Liver (tissue), 9 donors: ENCODE data around the gene FOXK2. TPM values are rescaled to one million over a fixed set of nuclear protein-coding genes. Genes with fewer than 3 reads are reported as not detected.

Experiments used
- DNase-seq: peaks from one replicate; pipeline ENCODE4 v3.0.0-alpha.2; 2017; ENCODE audit warnings: low spot score
- H3K27ac ChIP-seq, 2 donors: one replicate each; pipeline ENCODE4 v1.7.0; 2013; ENCODE audit warnings: inconsistent platforms in 2 of 2, low read length in 2 of 2, control low read depth in 1 of 2, low read depth in 1 of 2, mild to moderate bottlenecking in 1 of 2
- H3K27me3 ChIP-seq, 4 donors: one replicate each; pipeline versions ENCODE4 v1.6.1 to v1.7.0; 2013; ENCODE audit warnings: low read length in 3 of 4, inconsistent platforms in 1 of 4, mild to moderate bottlenecking in 1 of 4, moderate library complexity in 1 of 4; ENCODE audit not compliant: control insufficient read depth in 4 of 4, insufficient read depth in 4 of 4
- H3K36me3 ChIP-seq, 4 donors: one replicate each; pipeline versions ENCODE4 v1.6.1 to v1.7.0; 2013; ENCODE audit warnings: low read length in 3 of 4, mild to moderate bottlenecking in 3 of 4, low read depth in 1 of 4, moderate library complexity in 1 of 4; ENCODE audit not compliant: control insufficient read depth in 4 of 4, insufficient read depth in 3 of 4
- H3K4me1 ChIP-seq, 4 donors: one replicate each; pipeline versions ENCODE4 v1.6.1 to v1.7.0; 2013; ENCODE audit warnings: low read length in 3 of 4, mild to moderate bottlenecking in 3 of 4, moderate library complexity in 1 of 4; ENCODE audit not compliant: control insufficient read depth in 4 of 4, insufficient read depth in 4 of 4
- H3K4me3 ChIP-seq, 3 donors: one replicate each; pipeline versions ENCODE4 v1.6.1 to v1.7.0; 2013; ENCODE audit warnings: low read length in 3 of 3, control low read depth in 1 of 3, low read depth in 1 of 3, mild to moderate bottlenecking in 1 of 3
- H3K9ac ChIP-seq, 2 donors: one replicate each; pipeline ENCODE4 v1.7.0; 2013; ENCODE audit warnings: low read length in 2 of 2, mild to moderate bottlenecking in 2 of 2, moderate library complexity in 2 of 2, control low read depth in 1 of 2, low read depth in 1 of 2
- H3K9me3 ChIP-seq, 4 donors: one replicate each; pipeline versions ENCODE4 v1.6.1 to v1.7.0; 2013; ENCODE audit warnings: low read length in 3 of 4; ENCODE audit not compliant: control insufficient read depth in 4 of 4
- EGR1 ChIP-seq, 2 donors: IDR thresholded peaks; 2 replicates each; pipeline ENCODE4 v1.6.1; 2016 to 2018; ENCODE audit warnings: antibody characterized with exemption in 2 of 2, low read depth in 2 of 2
- FOXA1 ChIP-seq: IDR thresholded peaks from 2 replicates; pipeline ENCODE4 v1.6.1; 2016; ENCODE audit warnings: antibody characterized with exemption
- HNF4G ChIP-seq: IDR thresholded peaks from 2 replicates; pipeline ENCODE4 v1.6.1; 2016; ENCODE audit warnings: antibody characterized with exemption
- NR2F2 ChIP-seq: IDR thresholded peaks from 2 replicates; pipeline ENCODE4 v1.6.1; 2016; ENCODE audit warnings: antibody characterized with exemption
- SP1 ChIP-seq: IDR thresholded peaks from 2 replicates; pipeline ENCODE4 v1.6.1; 2018; ENCODE audit warnings: antibody characterized with exemption, mild to moderate bottlenecking
- YY1 ChIP-seq: IDR thresholded peaks from 2 replicates; pipeline ENCODE4 v1.6.1; 2016; ENCODE audit warnings: antibody characterized with exemption, mild to moderate bottlenecking
- WGBS: extraction: QIAGEN DNeasy Blood & Tissue Kit; methylation state at CpG from one replicate; pipeline ENCODE4 v1.1.7; 2013; 5-methylcytosine and 5-hydroxymethylcytosine counted together
- polyA plus RNA-seq, 2 donors: library from polyadenylated mRNA; stranded (reverse) in 1 of 2; unstranded in 1 of 2; fragments of 200-250 nt in 1 of 2; fragments of >200 nt in 1 of 2; fragmentation: Nextera tagmentation in 1 of 2; extraction: Ambion mirVana in 1 of 2; gene quantifications; one replicate each; pipeline versions ENCODE4 v1.2.1 to v1.2.3, GENCODE V29; 2013 to 2015
- total RNA-seq, 2 donors: library from RNA; depleted of rRNA; stranded (reverse); fragments of >200 nt; gene quantifications; one replicate each; pipeline ENCODE4 v1.2.3, GENCODE V29; 2014
- TF ChIP-seq, protein P1 (sequence below): fragments of 150-350 bp; IDR thresholded peaks from 2 replicates; pipeline ENCODE4 v1.5.1; 2017; ENCODE audit warnings: improper control_type of control experiment, low read depth, low read length; ENCODE audit not compliant: missing input control
- TF ChIP-seq, protein P2 (sequence below): IDR thresholded peaks from 2 replicates; pipeline ENCODE4 v1.6.1; 2016; ENCODE audit warnings: antibody characterized with exemption
- TF ChIP-seq, protein P3 (sequence below): IDR thresholded peaks from 2 replicates; pipeline ENCODE4 v1.6.1; 2016; ENCODE audit warnings: antibody characterized with exemption, mild to moderate bottlenecking
- donor health status: healthy.
- donor health status: healthy.
- donor health status: healthy.
- donor health status: healthy.
- donor health status: healthy.

The FOXK2 gene
- total and polyA plus RNA-seq, 4 donors: 3.1 to 16.2 (median 10.8) TPM

DNA sequence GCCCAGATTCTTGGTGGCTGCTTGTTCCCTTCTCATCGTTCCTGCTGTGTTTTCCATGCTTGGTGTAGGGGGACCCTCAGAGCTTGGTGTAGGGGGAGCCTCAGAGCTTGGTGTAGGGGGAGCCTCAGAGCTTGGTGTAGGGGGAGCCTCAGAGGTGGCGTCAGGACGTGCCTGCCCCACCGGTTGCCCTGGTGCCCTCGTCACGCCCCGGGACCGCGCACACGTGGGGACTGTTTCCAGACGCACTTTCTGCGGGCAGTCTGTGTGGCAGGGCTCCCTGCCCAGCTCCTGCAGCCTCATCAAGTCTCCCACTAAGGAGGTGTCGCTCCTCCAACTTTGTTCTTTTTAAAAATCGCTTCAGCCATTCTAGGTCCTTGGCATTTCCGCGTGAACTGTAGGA is 76.8 kb downstream of the FOXK2 start:
- no peak for DNase-seq
- no peak for TF ChIP-seq EGR1 (IDR thresholded peaks at IDR 0.05; ENCODE audit: low read depth in 2 of 2)
- TF ChIP-seq, protein P1, sequence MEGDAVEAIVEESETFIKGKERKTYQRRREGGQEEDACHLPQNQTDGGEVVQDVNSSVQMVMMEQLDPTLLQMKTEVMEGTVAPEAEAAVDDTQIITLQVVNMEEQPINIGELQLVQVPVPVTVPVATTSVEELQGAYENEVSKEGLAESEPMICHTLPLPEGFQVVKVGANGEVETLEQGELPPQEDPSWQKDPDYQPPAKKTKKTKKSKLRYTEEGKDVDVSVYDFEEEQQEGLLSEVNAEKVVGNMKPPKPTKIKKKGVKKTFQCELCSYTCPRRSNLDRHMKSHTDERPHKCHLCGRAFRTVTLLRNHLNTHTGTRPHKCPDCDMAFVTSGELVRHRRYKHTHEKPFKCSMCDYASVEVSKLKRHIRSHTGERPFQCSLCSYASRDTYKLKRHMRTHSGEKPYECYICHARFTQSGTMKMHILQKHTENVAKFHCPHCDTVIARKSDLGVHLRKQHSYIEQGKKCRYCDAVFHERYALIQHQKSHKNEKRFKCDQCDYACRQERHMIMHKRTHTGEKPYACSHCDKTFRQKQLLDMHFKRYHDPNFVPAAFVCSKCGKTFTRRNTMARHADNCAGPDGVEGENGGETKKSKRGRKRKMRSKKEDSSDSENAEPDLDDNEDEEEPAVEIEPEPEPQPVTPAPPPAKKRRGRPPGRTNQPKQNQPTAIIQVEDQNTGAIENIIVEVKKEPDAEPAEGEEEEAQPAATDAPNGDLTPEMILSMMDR: no peak
- TF ChIP-seq FOXA1: no peak
- TF ChIP-seq, protein P2, sequence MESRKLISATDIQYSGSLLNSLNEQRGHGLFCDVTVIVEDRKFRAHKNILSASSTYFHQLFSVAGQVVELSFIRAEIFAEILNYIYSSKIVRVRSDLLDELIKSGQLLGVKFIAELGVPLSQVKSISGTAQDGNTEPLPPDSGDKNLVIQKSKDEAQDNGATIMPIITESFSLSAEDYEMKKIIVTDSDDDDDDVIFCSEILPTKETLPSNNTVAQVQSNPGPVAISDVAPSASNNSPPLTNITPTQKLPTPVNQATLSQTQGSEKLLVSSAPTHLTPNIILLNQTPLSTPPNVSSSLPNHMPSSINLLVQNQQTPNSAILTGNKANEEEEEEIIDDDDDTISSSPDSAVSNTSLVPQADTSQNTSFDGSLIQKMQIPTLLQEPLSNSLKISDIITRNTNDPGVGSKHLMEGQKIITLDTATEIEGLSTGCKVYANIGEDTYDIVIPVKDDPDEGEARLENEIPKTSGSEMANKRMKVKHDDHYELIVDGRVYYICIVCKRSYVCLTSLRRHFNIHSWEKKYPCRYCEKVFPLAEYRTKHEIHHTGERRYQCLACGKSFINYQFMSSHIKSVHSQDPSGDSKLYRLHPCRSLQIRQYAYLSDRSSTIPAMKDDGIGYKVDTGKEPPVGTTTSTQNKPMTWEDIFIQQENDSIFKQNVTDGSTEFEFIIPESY: no peak
- TF ChIP-seq SP1: no peak
- TF ChIP-seq YY1: no peak
- TF ChIP-seq NR2F2: no peak
- H3K27ac ChIP-seq: no peak overlapping the region

DNA sequence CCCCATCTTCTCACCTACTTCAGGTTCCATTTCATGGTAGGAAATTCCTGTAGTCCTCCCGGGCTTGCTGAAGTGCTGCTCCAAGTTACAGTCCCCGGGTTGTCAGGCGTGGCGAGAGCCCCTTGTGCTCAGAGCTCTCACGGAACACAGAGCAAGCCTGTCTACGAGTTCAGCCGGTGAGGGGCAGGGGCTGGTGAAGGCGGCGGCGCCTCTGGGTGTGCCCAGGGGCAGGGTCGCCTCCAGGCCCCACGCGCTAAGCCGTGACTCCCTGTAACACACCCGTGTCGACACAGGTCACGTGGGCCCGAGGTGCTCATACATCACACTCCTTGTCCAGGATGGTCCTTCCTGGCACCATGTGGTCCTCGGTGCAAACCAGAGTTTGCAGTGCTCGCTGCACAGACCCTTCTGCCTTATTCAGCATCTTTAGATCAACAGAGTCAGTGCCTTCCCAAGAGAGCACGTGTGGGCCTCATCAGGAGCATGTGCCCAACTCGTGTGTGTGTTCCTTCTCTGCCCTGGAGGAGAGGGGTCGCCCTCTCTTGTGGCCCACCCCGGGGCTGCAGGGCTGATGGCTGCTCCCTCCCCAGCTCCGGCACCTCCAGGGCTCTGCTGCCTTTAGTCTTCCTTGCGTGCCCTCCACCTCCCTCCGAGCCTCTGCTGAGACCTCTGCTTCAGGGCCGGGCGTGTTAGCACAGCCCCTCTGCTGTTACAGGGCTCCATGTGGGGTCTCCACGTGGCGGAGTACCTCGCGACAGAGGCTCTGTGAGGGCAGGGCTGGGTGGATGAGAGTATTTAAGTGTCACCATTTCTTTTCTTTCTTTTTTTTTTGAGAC is 77.5 kb downstream of the FOXK2 start:
- peaks cover 11 to 32% (median 17%) of the 10 kb centered on the region in 4 donors for H3K36me3 ChIP-seq
- H3K27me3 ChIP-seq: no peaks in the 10 kb centered on the region
- no peak overlapping the region for H3K4me3 ChIP-seq
- no peak overlapping the region for H3K27ac ChIP-seq
- 95% methylated on average over 33 of the region's 33 CpGs for WGBS
- TF ChIP-seq EGR1 (IDR thresholded peaks at IDR 0.05; ENCODE audit: low read depth in 2 of 2) (no peak), HNF4G (no peak)
- TF ChIP-seq, protein P1: no peak
- TF ChIP-seq, protein P2: no peak
- TF ChIP-seq, protein P3, sequence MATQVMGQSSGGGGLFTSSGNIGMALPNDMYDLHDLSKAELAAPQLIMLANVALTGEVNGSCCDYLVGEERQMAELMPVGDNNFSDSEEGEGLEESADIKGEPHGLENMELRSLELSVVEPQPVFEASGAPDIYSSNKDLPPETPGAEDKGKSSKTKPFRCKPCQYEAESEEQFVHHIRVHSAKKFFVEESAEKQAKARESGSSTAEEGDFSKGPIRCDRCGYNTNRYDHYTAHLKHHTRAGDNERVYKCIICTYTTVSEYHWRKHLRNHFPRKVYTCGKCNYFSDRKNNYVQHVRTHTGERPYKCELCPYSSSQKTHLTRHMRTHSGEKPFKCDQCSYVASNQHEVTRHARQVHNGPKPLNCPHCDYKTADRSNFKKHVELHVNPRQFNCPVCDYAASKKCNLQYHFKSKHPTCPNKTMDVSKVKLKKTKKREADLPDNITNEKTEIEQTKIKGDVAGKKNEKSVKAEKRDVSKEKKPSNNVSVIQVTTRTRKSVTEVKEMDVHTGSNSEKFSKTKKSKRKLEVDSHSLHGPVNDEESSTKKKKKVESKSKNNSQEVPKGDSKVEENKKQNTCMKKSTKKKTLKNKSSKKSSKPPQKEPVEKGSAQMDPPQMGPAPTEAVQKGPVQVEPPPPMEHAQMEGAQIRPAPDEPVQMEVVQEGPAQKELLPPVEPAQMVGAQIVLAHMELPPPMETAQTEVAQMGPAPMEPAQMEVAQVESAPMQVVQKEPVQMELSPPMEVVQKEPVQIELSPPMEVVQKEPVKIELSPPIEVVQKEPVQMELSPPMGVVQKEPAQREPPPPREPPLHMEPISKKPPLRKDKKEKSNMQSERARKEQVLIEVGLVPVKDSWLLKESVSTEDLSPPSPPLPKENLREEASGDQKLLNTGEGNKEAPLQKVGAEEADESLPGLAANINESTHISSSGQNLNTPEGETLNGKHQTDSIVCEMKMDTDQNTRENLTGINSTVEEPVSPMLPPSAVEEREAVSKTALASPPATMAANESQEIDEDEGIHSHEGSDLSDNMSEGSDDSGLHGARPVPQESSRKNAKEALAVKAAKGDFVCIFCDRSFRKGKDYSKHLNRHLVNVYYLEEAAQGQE: no peak
- DNase-seq: no peak
- no peak overlapping the region for H3K9ac ChIP-seq
- no peaks in the 10 kb centered on the region for H3K9me3 ChIP-seq
- H3K4me1 ChIP-seq: peaks cover 7 to 13% (median 7%) of the 10 kb centered on the region in 4 donors

More for the DNA sequence above, 76.8 kb downstream of the FOXK2 start:
- Histone ChIP-seq H3K9me3 (no peaks in the 10 kb centered on the region), H3K27me3 (no peaks in the 10 kb centered on the region), H3K9ac (no peak overlapping the region), H3K36me3 (peaks cover 5 to 28% (median 12%) of the 10 kb centered on the region in 4 donors), H3K4me3 (no peak overlapping the region), H3K4me1 (peaks cover 7 to 17% (median 7%) of the 10 kb centered on the region in 4 donors)
- WGBS: 92% methylated on average over 16 of the region's 16 CpGs
